ENCODE results near the gene KRTAP10-2. TPM values are rescaled to one million over a fixed set of nuclear protein-coding genes. Genes with fewer than 3 reads are reported as not detected.

KRTAP10-2 gene
- total and polyA plus RNA-seq, 7 donors, result not detected

DNA sequence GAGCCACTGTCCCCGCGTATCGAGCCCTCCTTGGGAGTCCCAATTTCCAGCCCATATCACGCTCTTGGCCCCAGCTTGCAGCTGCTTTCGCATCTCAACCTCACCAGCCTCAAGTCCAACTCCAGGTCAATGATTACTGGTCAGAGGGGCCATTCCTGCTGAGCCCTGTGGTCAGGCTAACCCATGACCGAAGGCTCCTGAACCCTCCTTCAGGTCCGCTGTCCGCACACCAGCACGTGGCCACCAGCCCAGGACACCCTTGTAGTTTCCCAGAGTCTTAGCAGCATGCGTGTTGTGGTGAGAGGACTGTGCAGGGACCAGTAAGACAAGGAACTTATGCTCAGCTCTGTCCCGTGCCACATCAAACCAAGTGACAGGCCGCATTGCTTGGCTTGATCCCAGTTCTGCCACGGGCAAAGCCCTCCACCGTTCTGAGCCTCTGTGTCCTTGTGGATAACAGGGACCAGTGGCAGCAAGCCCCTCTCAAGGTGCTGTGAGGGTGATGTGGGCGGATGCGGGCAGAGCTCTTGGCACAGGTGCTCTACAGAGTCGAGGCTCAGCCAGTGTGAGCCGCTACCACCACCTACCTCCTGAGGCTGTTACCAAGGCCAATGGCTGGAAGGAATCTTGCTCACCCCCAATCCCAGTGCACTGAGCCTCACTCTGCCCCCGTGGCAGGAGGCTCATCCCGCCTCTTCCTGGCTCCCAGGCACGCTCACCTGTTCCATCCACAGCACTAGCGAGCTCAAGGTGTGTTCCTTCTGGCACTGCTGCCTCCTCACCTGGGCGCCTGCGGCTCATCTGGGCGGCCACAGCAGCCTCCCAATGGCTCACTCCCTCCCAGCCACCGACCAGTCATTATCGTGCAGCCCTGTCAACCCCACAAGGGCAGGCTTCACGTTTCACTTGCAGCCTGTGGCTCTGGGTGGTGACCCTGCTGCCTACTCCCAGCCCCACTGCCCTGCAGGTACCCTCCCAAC lies 31.7 kb downstream of the KRTAP10-2 start:
- TF ChIP-seq, protein P1, sequence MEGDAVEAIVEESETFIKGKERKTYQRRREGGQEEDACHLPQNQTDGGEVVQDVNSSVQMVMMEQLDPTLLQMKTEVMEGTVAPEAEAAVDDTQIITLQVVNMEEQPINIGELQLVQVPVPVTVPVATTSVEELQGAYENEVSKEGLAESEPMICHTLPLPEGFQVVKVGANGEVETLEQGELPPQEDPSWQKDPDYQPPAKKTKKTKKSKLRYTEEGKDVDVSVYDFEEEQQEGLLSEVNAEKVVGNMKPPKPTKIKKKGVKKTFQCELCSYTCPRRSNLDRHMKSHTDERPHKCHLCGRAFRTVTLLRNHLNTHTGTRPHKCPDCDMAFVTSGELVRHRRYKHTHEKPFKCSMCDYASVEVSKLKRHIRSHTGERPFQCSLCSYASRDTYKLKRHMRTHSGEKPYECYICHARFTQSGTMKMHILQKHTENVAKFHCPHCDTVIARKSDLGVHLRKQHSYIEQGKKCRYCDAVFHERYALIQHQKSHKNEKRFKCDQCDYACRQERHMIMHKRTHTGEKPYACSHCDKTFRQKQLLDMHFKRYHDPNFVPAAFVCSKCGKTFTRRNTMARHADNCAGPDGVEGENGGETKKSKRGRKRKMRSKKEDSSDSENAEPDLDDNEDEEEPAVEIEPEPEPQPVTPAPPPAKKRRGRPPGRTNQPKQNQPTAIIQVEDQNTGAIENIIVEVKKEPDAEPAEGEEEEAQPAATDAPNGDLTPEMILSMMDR (IDR thresholded peaks at IDR 0.05), result no peak
- ATAC-seq, result no peak
- 84 to 86% (median 86%) methylated on average over 28 of the region's 28 CpGs for WGBS, 3 donors
- peaks cover 0 to 23% (median 12%) of the 10 kb centered on the region in 3 donors for H3K27me3 ChIP-seq (ENCODE audit: insufficient read depth in 3 of 3, low read length in 2 of 3)
- H3K4me3 ChIP-seq, result no peak overlapping the region
- intact Hi-C loops (cut with DNase I), result loop anchor here (10.0 kb wide), 2 partner anchors 275 to 415 kb away; no protein-coding TSS in a partner anchor
- H3K27ac ChIP-seq, result no peak overlapping the region
- peak in 1 of 2 donors; percentile 21 for DNase-seq
- no peaks in the 10 kb centered on the region for H3K9me3 ChIP-seq
- H3K4me1 ChIP-seq, result no peaks in the 10 kb centered on the region
- no peaks in the 10 kb centered on the region for H3K36me3 ChIP-seq (ENCODE audit: insufficient read depth in 1 of 2, low read depth in 1 of 2)

- Histone ChIP-seq H3K27ac (no peak overlapping the region), H3K27me3 (ENCODE audit: insufficient read depth in 3 of 3, low read length in 2 of 3) (peaks cover 0 to 23% (median 12%) of the 10 kb centered on the region in 3 donors), H3K9me3 (no peaks in the 10 kb centered on the region), H3K4me1 (no peaks in the 10 kb centered on the region), H3K36me3 (ENCODE audit: insufficient read depth in 1 of 2, low read depth in 1 of 2) (no peaks in the 10 kb centered on the region), H3K4me3 (no peak overlapping the region)
- intact Hi-C loops (cut with DNase I), result loop anchor here (10.0 kb wide), 2 partner anchors 276 to 416 kb away; no protein-coding TSS in a partner anchor
- 34 to 36% (median 35%) methylated on average over 12 of the region's 12 CpGs for WGBS, 3 donors
- ATAC-seq (no peak), DNase-seq (peak in 1 of 2 donors; percentile 13)
- TF ChIP-seq, protein P1 (IDR thresholded peaks at IDR 0.05), result no peak
Measured at GRCh38 chr21:44518686-44519085, 32.6 kb downstream of the KRTAP10-2 start.

- Histone ChIP-seq H3K4me1 (no peaks in the 10 kb centered on the region), H3K27me3 (ENCODE audit: insufficient read depth in 3 of 3, low read length in 2 of 3) (peaks cover 0 to 33% (median 12%) of the 10 kb centered on the region in 3 donors), H3K4me3 (no peak overlapping the region), H3K27ac (no peak overlapping the region), H3K36me3 (ENCODE audit: insufficient read depth in 1 of 2, low read depth in 1 of 2) (no peaks in the 10 kb centered on the region), H3K9me3 (no peaks in the 10 kb centered on the region)
- TF ChIP-seq, protein P1 (IDR thresholded peaks at IDR 0.05), result no peak
- intact Hi-C loops (cut with DNase I), result loop anchor here (10.0 kb wide), 2 partner anchors 277 to 417 kb away; no protein-coding TSS in a partner anchor
- no peak for ATAC-seq
- peak in 1 of 2 donors; percentile 42 for DNase-seq
- WGBS, 3 donors, result 73 to 83% (median 75%) methylated on average over 15 of the region's 15 CpGs
Measured at GRCh38 chr21:44517175-44517899, 34.0 kb downstream of the KRTAP10-2 start.

GRCh38 chr21:44516828-44517174 lies 34.5 kb downstream of the KRTAP10-2 start:
- DNase-seq (peak in 1 of 2 donors; percentile 12), ATAC-seq (no peak)
- Histone ChIP-seq H3K9me3 (no peaks in the 10 kb centered on the region), H3K36me3 (ENCODE audit: insufficient read depth in 1 of 2, low read depth in 1 of 2) (no peaks in the 10 kb centered on the region), H3K27ac (no peak overlapping the region), H3K4me1 (no peaks in the 10 kb centered on the region), H3K27me3 (ENCODE audit: insufficient read depth in 3 of 3, low read length in 2 of 3) (peaks cover 0 to 37% (median 12%) of the 10 kb centered on the region in 3 donors), H3K4me3 (no peak overlapping the region)
- TF ChIP-seq, protein P1 (IDR thresholded peaks at IDR 0.05), result no peak
- WGBS, 3 donors, result 76 to 79% (median 76%) methylated on average over 10 of the region's 10 CpGs
- intact Hi-C loops (cut with DNase I), result loop anchor here (10.0 kb wide), 2 partner anchors 278 to 418 kb away; no protein-coding TSS in a partner anchor
